HepG2 (cell line): Measurements from ENCODE around the gene CDX1. TPM values are rescaled to one million over a fixed set of nuclear protein-coding genes. Genes with fewer than 3 reads are reported as not detected.
A peak's percentile ranks its signal among the peaks of the same experiment; 100 is the strongest.

Experiments
- FOXP4 ChIP-seq: sonication (generic); formaldehyde crosslinking; IDR thresholded peaks from 2 replicates; pipeline ENCODE4 v1.4.0; 2020; ENCODE audit warnings: missing genetic modification reagents
- GFI1 ChIP-seq: sonication (generic); formaldehyde crosslinking; IDR thresholded peaks from 2 replicates; pipeline ENCODE4 v1.5.0; 2020; ENCODE audit warnings: missing genetic modification reagents, mild to moderate bottlenecking, borderline replicate concordance
- HDAC1 ChIP-seq: sonication (generic); formaldehyde crosslinking; IDR thresholded peaks from 2 replicates; pipeline ENCODE4 v1.5.1; 2020; ENCODE audit warnings: mild to moderate bottlenecking, missing genetic modification reagents
- HOXA3 ChIP-seq: sonication (generic); formaldehyde crosslinking; IDR thresholded peaks from 2 replicates; pipeline ENCODE4 v1.5.0; 2020; ENCODE audit warnings: missing genetic modification reagents
- NR2F6 ChIP-seq, 2 experiments: IDR thresholded peaks; 2 replicates each; pipeline ENCODE4 v1.6.1; 2016; ENCODE audit warnings: antibody characterized with exemption in 1 of 2, mild to moderate bottlenecking in 1 of 2
- PATZ1 ChIP-seq: sonication (generic); formaldehyde crosslinking; IDR thresholded peaks from 2 replicates; pipeline ENCODE4 v1.4.0; 2020; ENCODE audit warnings: missing genetic modification reagents
- PRDM4 ChIP-seq: sonication (generic); formaldehyde crosslinking; IDR thresholded peaks from 2 replicates; pipeline ENCODE4 v1.9.0; 2021; ENCODE audit warnings: missing genetic modification reagents, borderline replicate concordance
- ZBTB33 ChIP-seq: sonication (generic); formaldehyde crosslinking; IDR thresholded peaks from 2 replicates; pipeline ENCODE4 v1.4.0; 2020; ENCODE audit warnings: missing genetic modification reagents
- ZFY ChIP-seq: sonication (generic); formaldehyde crosslinking; IDR thresholded peaks from 2 replicates; pipeline ENCODE4 v1.4.0; 2020; ENCODE audit warnings: missing genetic modification reagents
- ZNF142 ChIP-seq: sonication (generic); formaldehyde crosslinking; IDR thresholded peaks from 2 replicates; pipeline ENCODE4 v1.4.0; 2020; ENCODE audit warnings: missing genetic modification reagents
- ZSCAN5A ChIP-seq: sonication (generic); formaldehyde crosslinking; IDR thresholded peaks from 2 replicates; pipeline ENCODE4 v1.8.0; 2022; ENCODE audit warnings: mild to moderate bottlenecking, missing genetic modification reagents, borderline replicate concordance
- polyA plus RNA-seq, 8 experiments: library from polyadenylated mRNA; depleted of rRNA in 3 of 8; stranded (reverse) in 7 of 8; unstranded in 1 of 8; fragments of >200 nt; fragmentation: Illumina TruSeq in 4 of 8; extraction: Trizol in 4 of 8; gene quantifications; 2 replicates each; pipeline versions ENCODE4 v1.2.1 to v1.2.3, GENCODE V29; 2011 to 2016; ENCODE audit warnings: low read depth in 4 of 8, missing spikeins in 1 of 8, mixed read lengths in 1 of 8; ENCODE audit not compliant: insufficient read depth in 1 of 8
- total RNA-seq, 5 experiments: library from RNA; depleted of rRNA; stranded (reverse); fragments of >200 nt; fragmentation: Illumina TruSeq; extraction: Trizol; gene quantifications; 2 replicates each; pipeline ENCODE4 v1.2.3, GENCODE V29; 2016; ENCODE audit warnings: low read depth in 1 of 5

Gene CDX1
- total and polyA plus RNA-seq, 2 of the 13 experiments (the other 11 are each of a cell fraction or from before 2014, with no cell fraction given) = not detected

GRCh38 chr5:150141544-150142184 lies 24.9 kb upstream of the CDX1 start (continued):
- peak; percentile 60 for TF ChIP-seq PATZ1 (CRISPR knock-in tag)
- TF ChIP-seq ZBTB33 (CRISPR knock-in tag) = no peak
- no peak for TF ChIP-seq HDAC1 (CRISPR knock-in tag)
- TF ChIP-seq ZFY = peak; percentile 24; the same call in 1 of the 2 replicates
- 0 out of 2 replicates have a peak, but pooled peaks have one; percentile 47 for TF ChIP-seq HOXA3 (CRISPR knock-in tag)
- peak; percentile 29; the same call in 1 of the 2 replicates for TF ChIP-seq NR2F6 (IDR thresholded peaks at IDR 0.05)
- 0 out of 2 replicates have a peak, but pooled peaks have one; percentile 23 for TF ChIP-seq NR2F6 (CRISPR knock-in tag; IDR thresholded peaks at IDR 0.05)
- TF ChIP-seq GFI1 (CRISPR knock-in tag) = 0 out of 2 replicates have a peak, but pooled peaks have one; percentile 18
- no peak for TF ChIP-seq ZNF142 (CRISPR knock-in tag)
- TF ChIP-seq PRDM4 (CRISPR knock-in tag) = no peak
- TF ChIP-seq ZSCAN5A (CRISPR knock-in tag) = no peak
- peak; percentile 42; the same call in 1 of the 2 replicates for TF ChIP-seq FOXP4 (CRISPR knock-in tag)
